Loucy (cell line): ENCODE results near the gene ADAMTS19.

Experiments
- H2AFZ ChIP-seq: fragments of 200-600 bp; sonication (generic); 2 replicates; pipeline ENCODE4 v1.6.0; 2016; ENCODE audit warnings: antibody characterized with exemption, mild to moderate bottlenecking, low read length, moderate library complexity
- H3F3A ChIP-seq: fragments of 200-600 bp; 2 replicates; pipeline ENCODE4 v1.6.0; 2016; ENCODE audit warnings: antibody characterized with exemption, low read depth, mild to moderate bottlenecking
- H3K27me3 ChIP-seq: fragments of 200-600 bp; sonication (generic); 2 replicates; pipeline ENCODE4 v1.6.1; 2014; ENCODE audit warnings: low read length, mild to moderate bottlenecking; ENCODE audit not compliant: insufficient read depth, poor library complexity, severe bottlenecking
- H3K36me3 ChIP-seq: fragments of 200-600 bp; sonication (generic); 2 replicates; pipeline ENCODE4 v1.6.1; 2016; ENCODE audit warnings: low read length; ENCODE audit not compliant: insufficient read depth
- H3K4me1 ChIP-seq: fragments of 200-600 bp; sonication (generic); 2 replicates; pipeline ENCODE4 v1.5.1; 2014; ENCODE audit warnings: low read length, mild to moderate bottlenecking; ENCODE audit not compliant: insufficient read depth, poor library complexity, severe bottlenecking
- H3K4me2 ChIP-seq: fragments of 200-600 bp; sonication (generic); 2 replicates; pipeline ENCODE4 v1.6.0; 2014; ENCODE audit warnings: antibody characterized with exemption, low read length, low read depth, mild to moderate bottlenecking; ENCODE audit not compliant: poor library complexity, severe bottlenecking
- H3K4me3 ChIP-seq: fragments of 200-600 bp; sonication (generic); 2 replicates; pipeline ENCODE4 v1.5.1; 2014; ENCODE audit warnings: low read length, mild to moderate bottlenecking, mixed read lengths; ENCODE audit not compliant: poor library complexity, severe bottlenecking
- H3K79me2 ChIP-seq: fragments of 200-600 bp; sonication (generic); 2 replicates; pipeline ENCODE4 v1.6.1; 2014; ENCODE audit warnings: low read length; ENCODE audit not compliant: insufficient read depth
- H3K9ac ChIP-seq: fragments of 200-600 bp; sonication (generic); 2 replicates; pipeline ENCODE4 v1.6.0; 2014; ENCODE audit warnings: mild to moderate bottlenecking, low read depth, low read length, moderate library complexity; ENCODE audit not compliant: poor library complexity, severe bottlenecking
- H3K9me2 ChIP-seq: fragments of 200-600 bp; sonication (generic); replicated peaks from 2 replicates; pipeline ENCODE4 v1.6.1; 2016; ENCODE audit warnings: low read depth, low read length, mixed read lengths
- H3K9me3 ChIP-seq: fragments of 200-600 bp; sonication (generic); 2 replicates; pipeline ENCODE4 v1.6.1; 2014; ENCODE audit warnings: mild to moderate bottlenecking, antibody characterized with exemption, low read length, low read depth; ENCODE audit not compliant: insufficient read depth
- H4K20me1 ChIP-seq: fragments of 200-600 bp; sonication (generic); 2 replicates; pipeline ENCODE4 v1.6.0; 2014; ENCODE audit warnings: antibody characterized with exemption, low read length, mild to moderate bottlenecking; ENCODE audit not compliant: insufficient read depth, poor library complexity, severe bottlenecking
- EZH2phosphoT487 ChIP-seq: fragments of 200-600 bp; IDR thresholded peaks from 2 replicates; pipeline ENCODE4 v1.6.1; 2018; ENCODE audit warnings: antibody characterized with exemption, mild to moderate bottlenecking, moderate library complexity, borderline replicate concordance
- TF ChIP-seq, protein P1 (sequence below): fragments of 200-600 bp; sonication (generic); conservative IDR thresholded peaks from 2 replicates; pipeline ENCODE4 v1.5.1; 2014; ENCODE audit warnings: mild to moderate bottlenecking, antibody characterized with exemption, low read length

The ADAMTS19 gene

DNA sequence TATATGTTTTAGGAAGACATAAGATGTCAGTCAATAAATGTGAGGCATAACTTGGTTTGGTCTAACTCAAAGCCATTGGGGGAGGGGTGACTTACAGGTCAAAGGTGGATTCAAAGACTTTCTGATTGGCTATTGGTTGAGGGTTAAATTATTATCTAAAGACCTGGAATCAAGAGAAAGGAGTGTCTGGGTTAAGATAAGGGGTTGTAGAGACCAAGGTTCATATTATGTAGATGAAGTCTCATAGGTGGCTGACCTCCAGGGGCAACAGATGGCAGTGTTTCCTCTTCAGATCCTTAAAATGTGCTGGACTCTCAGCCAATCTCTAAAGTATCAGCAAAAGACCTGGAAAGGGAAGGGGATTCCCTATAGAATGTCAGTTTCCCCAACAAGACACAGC is 236.5 kb downstream of the ADAMTS19 start:
- no peak overlapping the region for H3K9ac ChIP-seq

DNA sequence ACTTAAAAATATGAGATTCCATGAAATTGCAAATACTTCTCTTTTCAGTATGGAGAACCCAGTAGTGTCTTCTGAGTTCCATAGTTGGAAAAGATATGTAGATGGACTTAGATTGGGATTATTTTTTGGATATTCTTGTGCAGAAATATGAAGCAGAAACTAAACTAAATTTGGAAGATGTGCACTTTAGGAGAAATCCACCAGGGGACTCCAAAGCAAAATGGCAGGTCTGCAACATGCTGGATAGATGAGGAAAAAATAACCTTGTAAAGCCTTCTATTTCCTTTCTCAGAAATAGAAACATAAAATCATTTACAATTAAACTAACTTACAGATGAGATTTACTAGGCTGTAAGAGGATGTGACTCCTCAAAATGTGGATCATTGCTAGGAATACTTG is 238.6 kb downstream of the ADAMTS19 start:
- Histone ChIP-seq H3K36me3 (no peaks in the 10 kb centered on the region), H3K4me1 (no peaks in the 10 kb centered on the region), H3F3A (no peaks in the 10 kb centered on the region), H2AFZ (no peak overlapping the region), H4K20me1 (no peaks in the 10 kb centered on the region), H3K27me3 (no peaks in the 10 kb centered on the region), H3K9me3 (no peaks in the 10 kb centered on the region), H3K9ac (no peak overlapping the region), H3K9me2 (no peaks in the 10 kb centered on the region), H3K79me2 (no peaks in the 10 kb centered on the region), H3K4me2 (no peak overlapping the region), H3K4me3 (no peak overlapping the region)
- TF ChIP-seq, protein P1, sequence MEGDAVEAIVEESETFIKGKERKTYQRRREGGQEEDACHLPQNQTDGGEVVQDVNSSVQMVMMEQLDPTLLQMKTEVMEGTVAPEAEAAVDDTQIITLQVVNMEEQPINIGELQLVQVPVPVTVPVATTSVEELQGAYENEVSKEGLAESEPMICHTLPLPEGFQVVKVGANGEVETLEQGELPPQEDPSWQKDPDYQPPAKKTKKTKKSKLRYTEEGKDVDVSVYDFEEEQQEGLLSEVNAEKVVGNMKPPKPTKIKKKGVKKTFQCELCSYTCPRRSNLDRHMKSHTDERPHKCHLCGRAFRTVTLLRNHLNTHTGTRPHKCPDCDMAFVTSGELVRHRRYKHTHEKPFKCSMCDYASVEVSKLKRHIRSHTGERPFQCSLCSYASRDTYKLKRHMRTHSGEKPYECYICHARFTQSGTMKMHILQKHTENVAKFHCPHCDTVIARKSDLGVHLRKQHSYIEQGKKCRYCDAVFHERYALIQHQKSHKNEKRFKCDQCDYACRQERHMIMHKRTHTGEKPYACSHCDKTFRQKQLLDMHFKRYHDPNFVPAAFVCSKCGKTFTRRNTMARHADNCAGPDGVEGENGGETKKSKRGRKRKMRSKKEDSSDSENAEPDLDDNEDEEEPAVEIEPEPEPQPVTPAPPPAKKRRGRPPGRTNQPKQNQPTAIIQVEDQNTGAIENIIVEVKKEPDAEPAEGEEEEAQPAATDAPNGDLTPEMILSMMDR: 0 out of 2 replicates have a peak, but pooled peaks have one; percentile 13
- no peak for TF ChIP-seq EZH2phosphoT487

More for the DNA sequence above, 236.5 kb downstream of the ADAMTS19 start:
- Histone ChIP-seq H4K20me1 (no peaks in the 10 kb centered on the region), H3K4me2 (no peak overlapping the region), H3K79me2 (no peaks in the 10 kb centered on the region), H3K9me2 (no peaks in the 10 kb centered on the region), H2AFZ (no peak overlapping the region), H3F3A (no peaks in the 10 kb centered on the region), H3K9me3 (no peaks in the 10 kb centered on the region), H3K4me3 (no peak overlapping the region), H3K27me3 (no peaks in the 10 kb centered on the region), H3K36me3 (no peaks in the 10 kb centered on the region), H3K4me1 (no peaks in the 10 kb centered on the region)
- TF ChIP-seq, protein P1: no peak
- no peak for TF ChIP-seq EZH2phosphoT487

DNA sequence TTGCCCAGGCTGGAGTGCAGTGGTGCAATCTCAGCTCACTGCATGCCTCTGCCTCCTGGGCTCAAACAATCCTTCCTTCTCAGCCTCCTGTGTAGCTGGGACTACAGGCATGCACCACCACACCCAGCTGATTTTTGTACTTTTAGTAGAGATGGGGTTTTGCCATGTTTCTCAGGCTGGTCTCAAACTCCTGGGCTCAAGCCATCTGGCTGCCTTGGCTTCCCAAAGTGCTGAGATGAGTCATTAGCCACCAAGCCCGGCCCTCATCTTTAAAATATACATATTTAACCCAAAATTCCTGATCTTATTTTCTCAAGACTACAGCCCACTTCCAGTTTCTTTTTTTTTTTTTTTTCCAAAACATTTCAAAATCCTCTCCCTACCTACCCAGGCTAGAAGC is 256.1 kb downstream of the ADAMTS19 start:
- Histone ChIP-seq H3K4me1 (no peaks in the 10 kb centered on the region), H2AFZ (no peak overlapping the region), H3K9me3 (no peaks in the 10 kb centered on the region), H3K36me3 (no peaks in the 10 kb centered on the region), H3K9me2 (no peaks in the 10 kb centered on the region), H3K4me3 (no peak overlapping the region), H3K9ac (no peak overlapping the region), H3F3A (no peaks in the 10 kb centered on the region), H3K4me2 (no peak overlapping the region), H3K79me2 (no peaks in the 10 kb centered on the region), H3K27me3 (no peaks in the 10 kb centered on the region), H4K20me1 (no peaks in the 10 kb centered on the region)
- TF ChIP-seq, protein P1: no peak
- no peak for TF ChIP-seq EZH2phosphoT487
